Activated naive CD4-positive, alpha-beta T cell treated with anti-CD3 and anti-CD28 coated beads, Interleukin-2, amount 50 U/mL, for 24 hours (primary cell): ENCODE results near the gene UIMC1.
"Not testable (repeated sequence)": the region's sequence is repeated elsewhere in the genome, so short reads cannot be mapped to it uniquely, and the experiment has no call there.

ENCODE experiments used
- H3K27ac Mint-ChIP-seq: one replicate; pipeline ENCODE4 v1.8.0; 2021; ENCODE audit warnings: mild to moderate bottlenecking, mixed read lengths
- H3K27me3 Mint-ChIP-seq: one replicate; pipeline ENCODE4 v1.8.0; 2021; ENCODE audit warnings: mixed read lengths
- H3K36me3 Mint-ChIP-seq: one replicate; pipeline ENCODE4 v1.8.0; 2021; ENCODE audit warnings: mixed read lengths
- H3K4me1 Mint-ChIP-seq: one replicate; pipeline ENCODE4 v1.8.0; 2021; ENCODE audit warnings: mixed read lengths
- H3K4me3 Mint-ChIP-seq: one replicate; pipeline ENCODE4 v1.8.0; 2021; ENCODE audit warnings: mild to moderate bottlenecking, mixed read lengths
- H3K9me3 Mint-ChIP-seq: one replicate; pipeline ENCODE4 v1.8.0; 2021; ENCODE audit warnings: mixed read lengths

The UIMC1 gene

DNA sequence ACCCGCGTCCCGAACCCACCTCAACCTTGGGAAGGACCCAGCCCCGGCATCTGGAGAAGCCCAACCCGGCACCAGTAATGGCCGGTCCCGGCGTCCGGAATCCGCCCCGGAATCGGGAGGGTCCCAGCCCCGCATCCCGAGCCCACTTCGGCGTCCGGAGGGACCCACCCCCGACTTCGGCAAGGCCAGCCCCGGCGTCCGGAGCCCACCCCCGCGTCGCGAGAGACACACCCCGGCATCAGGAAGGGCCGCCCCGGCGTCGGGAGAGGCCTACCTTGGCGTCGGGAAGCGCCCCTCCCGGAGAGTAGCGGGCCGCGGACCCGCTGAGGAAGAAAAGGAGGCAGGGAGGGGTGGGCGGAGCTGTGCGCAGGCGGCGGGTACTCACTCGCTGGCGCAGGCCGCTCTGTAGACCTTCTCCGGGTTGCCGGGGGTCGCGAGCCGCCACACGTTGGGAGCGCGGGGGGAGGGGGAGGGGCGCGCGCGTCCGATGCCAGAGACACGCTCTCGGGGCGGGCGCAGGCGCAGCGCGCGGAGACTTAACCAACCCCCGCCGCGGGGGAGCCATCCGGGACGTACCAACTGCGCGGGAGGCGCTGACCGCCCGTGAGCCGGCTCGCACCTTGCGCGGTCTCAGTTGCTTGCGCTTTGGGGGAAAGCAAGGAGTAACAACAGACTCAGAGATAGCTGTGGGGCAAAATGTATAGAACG lies at the start of gene UIMC1:
TSS of gene UIMC1 (minus strand) at position 515 of the 708 bp plus-strand sequence. CDS start 24,164 bp downstream, outside the sequence.
- Mint-ChIP-seq H3K4me3 (peak within 1 kb of the TSS; percentile 96), H3K27me3 (no peaks in the 10 kb centered on the region), H3K4me1 (peaks cover 34% of the 10 kb centered on the region), H3K9me3 (peaks cover 5% of the 10 kb centered on the region), H3K27ac (peak within 1 kb of the TSS; percentile 98), H3K36me3 (peaks cover 4% of the 10 kb centered on the region)

DNA sequence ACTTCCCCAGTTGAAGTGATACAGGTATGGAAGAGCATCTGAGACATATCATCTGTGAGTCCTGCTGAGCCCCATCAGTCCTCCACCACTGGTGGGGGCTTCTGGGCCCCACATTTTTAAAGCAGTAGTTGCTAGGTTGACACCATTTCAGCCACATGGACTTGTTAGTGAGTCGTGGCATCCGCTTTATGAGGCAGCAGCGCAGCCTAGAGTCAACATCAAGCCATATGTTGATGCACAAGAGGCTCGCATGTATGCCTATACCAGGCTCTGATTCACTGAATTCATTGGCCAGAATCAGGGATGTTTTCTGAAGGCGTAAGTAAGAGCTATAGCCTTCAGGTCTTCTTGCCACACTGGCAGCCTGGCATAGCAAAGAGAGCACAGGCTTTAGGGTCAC lies 42.7 kb upstream of the UIMC1 start:
- no peaks in the 10 kb centered on the region for H3K27me3 Mint-ChIP-seq
- H3K9me3 Mint-ChIP-seq: no peaks in the 10 kb centered on the region
- no peak overlapping the region for H3K27ac Mint-ChIP-seq
- peaks cover 9% of the 10 kb centered on the region for H3K36me3 Mint-ChIP-seq
- H3K4me3 Mint-ChIP-seq: no peak overlapping the region
- H3K4me1 Mint-ChIP-seq: no peaks in the 10 kb centered on the region

DNA sequence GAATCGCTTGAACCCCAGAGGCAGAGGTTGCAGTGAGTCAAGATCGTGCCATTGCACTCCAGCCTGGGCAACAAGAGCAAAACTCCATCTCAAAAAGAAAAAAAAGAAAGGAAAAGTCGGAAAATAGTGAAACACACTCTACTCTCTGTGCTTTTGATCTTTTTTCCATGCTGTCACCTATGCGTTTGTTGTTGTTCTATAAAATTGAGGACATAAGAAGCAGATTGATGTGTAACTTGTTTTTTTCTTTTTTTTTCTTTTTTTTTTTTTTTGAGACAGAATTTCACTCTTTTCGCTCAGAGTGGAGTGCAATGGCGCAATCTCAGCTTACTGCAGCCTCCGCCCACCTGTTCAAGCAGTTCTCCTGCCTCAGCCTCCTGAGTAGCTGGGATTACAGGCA lies 42.0 kb upstream of the UIMC1 start:
- not testable (repeated sequence) for H3K27me3 Mint-ChIP-seq, H3K27ac Mint-ChIP-seq, H3K4me1 Mint-ChIP-seq, H3K4me3 Mint-ChIP-seq, H3K9me3 Mint-ChIP-seq
- peaks cover 12% of the 10 kb centered on the region for H3K36me3 Mint-ChIP-seq

DNA sequence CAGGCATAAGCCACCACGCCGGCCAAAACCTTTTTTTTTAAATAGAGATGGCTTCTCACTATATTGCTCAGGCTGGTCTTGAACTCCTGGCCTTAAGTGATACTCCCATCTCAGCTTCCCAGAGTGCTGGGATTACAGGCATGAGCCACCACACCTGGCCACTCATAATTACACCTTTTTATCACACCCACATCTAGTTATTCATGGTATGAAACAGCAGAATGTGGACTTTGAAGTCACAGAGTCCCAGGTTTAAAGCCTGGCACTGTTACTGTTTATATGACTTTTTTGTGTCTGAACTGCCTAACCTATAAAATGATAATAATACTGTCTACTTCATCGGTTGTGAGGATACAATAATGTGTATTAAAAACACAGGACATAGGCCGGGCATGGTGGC lies 39.1 kb upstream of the UIMC1 start:
- Mint-ChIP-seq H3K9me3 (no peaks in the 10 kb centered on the region), H3K27ac (no peak overlapping the region), H3K4me3 (no peak overlapping the region), H3K36me3 (peaks cover 13% of the 10 kb centered on the region), H3K27me3 (no peaks in the 10 kb centered on the region), H3K4me1 (no peaks in the 10 kb centered on the region)

DNA sequence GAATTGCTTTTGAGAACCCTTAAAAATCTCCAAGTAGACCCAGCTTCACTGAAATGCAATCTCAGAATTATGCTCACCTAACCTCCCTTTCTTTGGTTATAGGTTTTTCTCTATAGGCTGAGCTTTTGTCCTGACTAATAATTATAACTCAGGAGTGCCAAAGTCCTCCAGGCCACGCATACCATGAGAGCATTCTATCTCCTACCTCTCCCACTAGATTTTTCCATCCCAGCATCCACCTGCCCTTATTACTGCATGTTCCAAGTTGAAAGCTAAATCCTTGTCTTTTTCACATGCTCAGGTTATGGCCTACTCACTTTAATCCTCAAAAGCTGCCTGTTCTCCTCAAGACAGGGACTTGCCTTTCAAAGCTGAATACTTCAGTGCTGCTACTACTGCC lies 38.1 kb upstream of the UIMC1 start:
- Mint-ChIP-seq H3K4me1 (no peaks in the 10 kb centered on the region), H3K27me3 (no peaks in the 10 kb centered on the region), H3K36me3 (peaks cover 13% of the 10 kb centered on the region), H3K9me3 (no peaks in the 10 kb centered on the region), H3K27ac (no peak overlapping the region), H3K4me3 (no peak overlapping the region)

DNA sequence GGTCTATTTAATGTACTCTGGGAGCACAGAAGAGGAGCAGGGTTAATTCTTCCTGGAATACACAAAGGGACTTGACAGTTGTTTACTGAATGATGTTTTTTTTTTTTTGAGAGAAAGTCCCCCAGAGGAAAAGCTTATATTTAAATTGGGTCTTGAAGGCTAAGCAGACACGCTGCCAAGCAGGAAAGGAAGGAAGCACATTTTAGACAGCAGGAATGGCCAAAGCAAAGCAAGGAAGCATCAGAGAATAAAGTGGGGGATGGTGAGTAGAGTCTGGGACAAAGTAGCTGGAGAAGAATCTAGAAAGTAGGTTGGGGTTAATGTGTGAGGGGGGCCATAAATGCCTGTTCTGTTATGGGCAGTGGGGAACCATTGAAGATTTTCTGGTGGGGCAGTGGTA lies 37.4 kb upstream of the UIMC1 start:
- Mint-ChIP-seq H3K27ac (peak overlapping the region; percentile 11), H3K36me3 (peaks cover 13% of the 10 kb centered on the region), H3K4me1 (no peaks in the 10 kb centered on the region), H3K4me3 (no peak overlapping the region), H3K27me3 (no peaks in the 10 kb centered on the region), H3K9me3 (no peaks in the 10 kb centered on the region)

DNA sequence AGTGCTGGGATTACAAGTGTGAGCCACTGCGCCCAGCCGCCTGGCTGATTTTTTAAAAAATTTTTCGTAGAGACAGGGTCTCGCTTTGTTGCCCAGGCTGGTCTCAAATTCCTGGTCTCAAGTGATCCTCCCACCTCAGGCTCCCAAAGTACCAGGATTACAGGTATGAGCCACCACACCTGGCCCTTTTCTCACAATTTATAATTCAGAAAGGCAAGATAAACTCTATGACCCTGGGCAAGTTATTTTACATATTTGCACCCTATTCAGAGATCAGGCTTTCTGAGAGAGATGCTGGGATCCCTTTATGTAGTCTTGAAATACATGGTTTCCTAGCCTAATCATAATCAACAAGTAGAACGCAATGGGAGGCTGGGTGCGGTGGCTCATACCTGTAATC lies 36.5 kb upstream of the UIMC1 start:
- Mint-ChIP-seq H3K36me3 (peaks cover 13% of the 10 kb centered on the region), H3K4me3 (no peak overlapping the region), H3K4me1 (no peaks in the 10 kb centered on the region), H3K27ac (no peak overlapping the region), H3K9me3 (no peaks in the 10 kb centered on the region), H3K27me3 (no peaks in the 10 kb centered on the region)

DNA sequence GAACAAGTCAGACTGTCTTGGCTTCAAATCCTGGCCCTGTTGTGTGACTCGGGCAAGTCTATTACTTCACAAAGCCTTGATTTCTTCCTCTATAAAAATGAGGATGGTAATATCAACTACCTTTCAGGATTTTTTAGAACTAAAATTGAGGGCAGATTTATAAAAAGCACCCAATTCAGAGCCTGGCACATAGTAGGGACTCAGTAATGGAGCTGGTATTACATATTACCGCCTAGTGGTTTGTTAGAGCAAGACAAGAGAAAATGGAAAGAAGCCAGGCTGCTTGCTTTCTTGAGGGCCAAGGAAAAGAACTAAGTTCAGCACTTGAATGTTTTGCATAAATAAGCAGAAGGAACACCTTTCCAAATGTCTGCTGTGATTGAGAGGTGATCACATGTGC lies 35.4 kb upstream of the UIMC1 start:
- Mint-ChIP-seq H3K4me1 (no peaks in the 10 kb centered on the region), H3K4me3 (no peak overlapping the region), H3K36me3 (peaks cover 11% of the 10 kb centered on the region), H3K27me3 (no peaks in the 10 kb centered on the region), H3K9me3 (no peaks in the 10 kb centered on the region), H3K27ac (no peak overlapping the region)

DNA sequence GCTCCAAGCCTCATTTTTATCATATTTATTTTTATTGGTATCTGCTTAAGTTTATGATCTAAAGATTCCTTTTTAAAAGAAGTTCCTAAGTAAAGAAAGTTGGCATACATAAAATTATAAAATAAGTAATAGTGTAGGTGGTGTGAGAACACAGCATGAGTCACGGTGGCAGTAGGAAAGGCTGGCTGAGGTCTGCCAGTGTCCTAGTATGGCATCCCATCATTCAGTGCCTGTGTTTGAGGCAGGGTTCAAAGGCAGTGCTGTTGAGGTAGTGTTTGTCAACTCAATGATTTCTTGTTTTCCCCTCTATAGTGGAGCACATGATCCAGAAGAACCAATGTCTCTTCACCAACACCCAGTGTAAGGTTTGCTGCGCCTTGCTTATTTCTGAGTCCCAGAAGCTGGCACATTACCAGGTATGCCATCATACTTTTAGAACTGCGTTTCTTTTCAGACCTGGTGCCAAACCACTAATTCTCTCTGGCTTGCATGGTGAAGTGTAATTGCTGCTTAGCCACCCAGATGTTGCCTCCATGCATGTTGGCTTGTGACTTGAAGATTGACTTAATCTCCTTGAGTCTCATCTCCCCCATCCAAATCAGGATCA lies 34.3 kb upstream of the UIMC1 start:
- H3K4me1 Mint-ChIP-seq: no peaks in the 10 kb centered on the region
- H3K36me3 Mint-ChIP-seq: peaks cover 14% of the 10 kb centered on the region
- H3K4me3 Mint-ChIP-seq: no peak overlapping the region
- H3K27ac Mint-ChIP-seq: no peak overlapping the region
- H3K27me3 Mint-ChIP-seq: no peaks in the 10 kb centered on the region
- H3K9me3 Mint-ChIP-seq: no peaks in the 10 kb centered on the region

DNA sequence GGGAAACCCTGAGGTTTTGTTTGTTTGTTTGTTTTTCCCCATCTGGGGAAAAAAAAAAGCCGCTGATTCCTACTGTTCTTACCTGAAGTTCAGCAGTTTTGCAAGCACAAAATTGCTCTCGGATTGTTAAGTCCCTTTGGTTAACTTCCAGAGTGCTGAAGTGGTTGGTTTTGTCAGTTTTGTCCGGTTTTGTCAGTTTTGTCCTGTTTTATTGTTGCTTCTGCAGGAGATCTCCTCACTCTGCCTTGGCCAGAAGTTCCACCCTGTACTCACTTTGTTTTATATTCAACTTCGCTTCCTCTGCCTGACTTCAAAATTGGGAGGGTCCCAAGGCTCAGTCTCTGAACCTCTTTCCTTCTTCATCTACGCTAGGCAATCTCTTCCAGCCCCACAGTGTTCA lies 30.3 kb upstream of the UIMC1 start:
- H3K27ac Mint-ChIP-seq: no peak overlapping the region
- no peaks in the 10 kb centered on the region for H3K27me3 Mint-ChIP-seq
- no peaks in the 10 kb centered on the region for H3K9me3 Mint-ChIP-seq
- H3K36me3 Mint-ChIP-seq: peaks cover 12% of the 10 kb centered on the region
- H3K4me3 Mint-ChIP-seq: no peak overlapping the region
- H3K4me1 Mint-ChIP-seq: peaks cover 7% of the 10 kb centered on the region

DNA sequence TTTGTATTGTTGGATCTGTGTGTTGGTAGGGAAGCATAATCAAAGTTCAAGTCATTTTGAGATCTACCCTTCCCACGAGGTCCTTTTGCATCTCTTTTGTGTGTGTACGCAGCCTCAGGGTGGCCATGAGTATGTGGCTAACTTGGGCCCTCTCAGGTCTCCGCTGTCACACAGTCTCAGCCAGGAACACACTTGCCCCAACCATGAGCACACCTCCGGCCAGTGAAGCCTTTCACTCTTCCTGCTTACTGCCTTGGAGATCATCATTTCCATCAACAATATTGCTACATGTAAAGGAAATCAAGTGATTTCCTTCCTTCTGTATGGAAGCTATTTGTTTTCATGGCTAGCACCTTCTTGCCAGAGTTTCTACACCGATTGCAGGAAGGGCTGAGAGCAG lies 29.9 kb upstream of the UIMC1 start:
- no peak overlapping the region for H3K27ac Mint-ChIP-seq
- H3K4me1 Mint-ChIP-seq: peaks cover 10% of the 10 kb centered on the region
- H3K4me3 Mint-ChIP-seq: no peak overlapping the region
- H3K9me3 Mint-ChIP-seq: peaks cover 4% of the 10 kb centered on the region
- peaks cover 11% of the 10 kb centered on the region for H3K36me3 Mint-ChIP-seq
- H3K27me3 Mint-ChIP-seq: no peaks in the 10 kb centered on the region

DNA sequence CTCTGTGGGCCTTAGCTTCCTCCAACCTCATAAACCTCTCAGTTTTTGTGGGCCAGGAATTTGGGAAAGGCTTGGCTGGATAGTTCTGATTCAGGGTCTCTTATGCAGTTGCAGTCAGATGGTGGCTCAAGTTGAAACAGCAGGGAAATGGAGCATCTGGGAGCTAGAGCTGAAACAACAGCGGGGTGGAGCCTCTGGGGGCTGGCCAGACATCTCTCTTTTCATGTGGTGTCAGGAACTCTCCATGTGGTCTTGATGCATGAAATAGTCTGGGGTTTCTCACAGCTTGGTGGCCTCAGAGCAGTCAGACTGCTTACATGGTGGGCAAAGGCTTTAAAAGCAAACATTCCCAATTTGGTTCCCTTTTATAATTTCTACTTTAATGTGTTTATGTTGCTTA lies 29.4 kb upstream of the UIMC1 start:
- Mint-ChIP-seq H3K36me3 (peaks cover 12% of the 10 kb centered on the region), H3K27ac (no peak overlapping the region), H3K9me3 (peaks cover 6% of the 10 kb centered on the region), H3K27me3 (no peaks in the 10 kb centered on the region), H3K4me3 (no peak overlapping the region), H3K4me1 (peaks cover 13% of the 10 kb centered on the region)

DNA sequence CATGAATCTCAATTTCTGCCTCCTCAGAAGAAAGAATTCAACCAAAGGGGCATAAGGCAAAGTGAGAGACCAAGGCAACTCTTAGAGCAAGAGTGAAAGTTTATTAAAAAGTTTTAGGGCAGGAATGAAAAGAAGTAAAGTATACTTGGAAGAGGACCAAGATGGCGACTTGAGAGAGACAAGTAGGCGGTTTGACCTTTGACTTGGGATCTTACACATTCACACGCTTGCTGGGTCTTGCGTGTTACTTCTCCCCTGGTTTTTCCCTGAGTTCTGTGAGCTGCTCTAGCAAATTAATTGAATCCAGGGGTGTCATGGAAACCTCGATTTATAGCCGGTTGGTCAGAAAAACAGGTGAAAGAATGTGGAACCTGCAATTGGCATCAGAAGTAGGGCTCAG lies 22.9 kb upstream of the UIMC1 start:
- Mint-ChIP-seq H3K27ac (no peak overlapping the region), H3K27me3 (no peaks in the 10 kb centered on the region), H3K9me3 (peaks cover 6% of the 10 kb centered on the region), H3K36me3 (peaks cover 24% of the 10 kb centered on the region), H3K4me3 (no peak overlapping the region), H3K4me1 (peaks cover 29% of the 10 kb centered on the region)

DNA sequence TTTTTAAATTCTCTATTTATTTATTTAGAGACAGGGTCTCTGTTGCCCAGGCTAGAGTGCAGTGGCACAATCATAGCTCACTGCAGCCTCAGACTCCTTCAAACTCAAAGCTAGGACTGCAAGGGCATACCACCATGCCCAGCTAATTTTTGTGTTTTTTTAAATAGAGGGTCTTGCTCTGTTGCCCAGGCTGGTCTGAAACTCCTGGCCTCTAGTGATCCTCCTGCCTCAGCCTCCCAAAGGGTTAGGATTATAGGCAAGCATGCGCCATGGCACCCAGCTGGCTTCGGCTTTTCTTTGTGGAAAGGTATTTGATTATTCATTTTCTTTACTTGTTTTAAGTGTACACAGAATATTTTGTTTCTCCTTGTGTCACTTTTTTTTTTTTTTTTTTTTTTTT lies 21.1 kb upstream of the UIMC1 start:
- peaks cover 33% of the 10 kb centered on the region for H3K4me1 Mint-ChIP-seq
- H3K27ac Mint-ChIP-seq: no peak overlapping the region
- H3K27me3 Mint-ChIP-seq: no peaks in the 10 kb centered on the region
- peaks cover 6% of the 10 kb centered on the region for H3K9me3 Mint-ChIP-seq
- peaks cover 23% of the 10 kb centered on the region for H3K36me3 Mint-ChIP-seq
- no peak overlapping the region for H3K4me3 Mint-ChIP-seq

DNA sequence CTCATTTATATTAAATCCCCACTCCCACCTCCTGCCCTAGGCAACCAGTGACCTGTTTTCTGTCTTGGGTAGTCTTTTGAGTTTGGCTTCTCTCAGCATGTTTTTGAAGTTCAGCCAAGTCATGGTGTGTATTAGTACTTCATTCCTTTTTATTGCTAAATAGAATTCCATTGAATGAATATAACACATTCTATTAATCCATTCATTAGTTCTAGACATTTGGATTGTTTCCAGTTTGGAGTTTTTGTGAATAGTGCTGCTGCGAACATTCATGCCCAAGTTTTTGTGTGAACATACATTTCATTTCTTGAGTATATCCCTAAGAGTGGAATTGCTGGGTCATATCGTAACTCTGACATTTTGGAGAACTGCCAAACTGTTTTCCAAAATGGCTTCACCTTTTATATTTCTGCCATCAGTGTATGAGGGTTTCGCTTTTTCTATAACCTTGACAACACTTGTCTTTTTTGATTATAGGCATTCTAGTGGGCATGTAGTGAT lies 18.6 kb upstream of the UIMC1 start:
- Mint-ChIP-seq H3K9me3 (no peaks in the 10 kb centered on the region), H3K27ac (no peak overlapping the region), H3K27me3 (no peaks in the 10 kb centered on the region), H3K4me3 (peak overlapping the region; percentile 17), H3K36me3 (peaks cover 14% of the 10 kb centered on the region), H3K4me1 (peaks cover 43% of the 10 kb centered on the region)

DNA sequence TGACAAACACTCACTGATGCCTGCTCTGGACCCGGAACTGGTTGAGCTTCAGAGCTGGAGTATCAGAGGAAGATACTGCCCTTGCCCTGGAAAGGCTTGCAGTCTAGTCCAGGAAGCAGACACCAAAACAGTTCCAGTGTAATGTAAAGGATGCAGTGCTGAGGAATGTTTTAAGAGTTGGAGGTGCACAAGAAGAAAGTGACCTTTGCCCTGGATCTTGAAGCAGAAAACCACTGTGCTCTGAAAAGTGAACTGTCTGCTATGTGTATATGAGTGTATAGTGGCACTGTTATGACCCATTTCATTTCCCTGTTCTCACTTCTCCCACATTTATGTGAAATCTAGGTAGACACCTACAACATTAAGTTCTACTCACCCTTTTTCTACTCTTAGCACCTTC lies 18.0 kb upstream of the UIMC1 start:
- peaks cover 10% of the 10 kb centered on the region for H3K36me3 Mint-ChIP-seq
- no peaks in the 10 kb centered on the region for H3K27me3 Mint-ChIP-seq
- H3K4me3 Mint-ChIP-seq: peak overlapping the region; percentile 17
- H3K4me1 Mint-ChIP-seq: peaks cover 46% of the 10 kb centered on the region
- H3K27ac Mint-ChIP-seq: peak overlapping the region; percentile 53
- no peaks in the 10 kb centered on the region for H3K9me3 Mint-ChIP-seq

DNA sequence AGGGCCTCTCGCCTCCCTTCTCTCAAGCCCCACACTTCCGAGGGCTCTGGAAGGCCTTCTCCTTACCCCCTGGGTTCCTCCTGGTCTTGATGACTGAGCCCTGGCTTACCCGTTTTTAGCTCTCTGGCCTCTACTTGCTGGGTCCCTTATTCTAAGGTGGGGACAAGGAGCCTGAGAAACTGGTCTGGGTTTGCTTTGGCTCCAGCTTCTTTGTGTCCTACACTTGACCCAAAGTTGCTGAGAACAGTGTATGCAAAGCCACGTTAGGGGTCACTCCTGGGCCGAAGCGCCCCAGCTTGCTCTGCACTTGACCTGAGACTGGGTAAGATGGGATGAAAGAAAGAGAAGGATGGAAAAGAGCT lies 16.7 kb upstream of the UIMC1 start:
- Mint-ChIP-seq H3K36me3 (peaks cover 7% of the 10 kb centered on the region), H3K4me3 (peak overlapping the region; percentile 95), H3K4me1 (peaks cover 46% of the 10 kb centered on the region), H3K27me3 (no peaks in the 10 kb centered on the region), H3K9me3 (no peaks in the 10 kb centered on the region), H3K27ac (peak overlapping the region; percentile 96)
